HG02870 (cell line): ENCODE measurements around the gene AMMECR1.

Experiments used
- ATAC-seq: cut with Tn5 transposase; IDR thresholded peaks from one replicate; pipeline ENCODE4 v1.9.1; 2021; ENCODE audit warnings: mild to moderate bottlenecking, moderate library complexity; ENCODE audit not compliant: unreplicated experiment

The AMMECR1 gene

DNA sequence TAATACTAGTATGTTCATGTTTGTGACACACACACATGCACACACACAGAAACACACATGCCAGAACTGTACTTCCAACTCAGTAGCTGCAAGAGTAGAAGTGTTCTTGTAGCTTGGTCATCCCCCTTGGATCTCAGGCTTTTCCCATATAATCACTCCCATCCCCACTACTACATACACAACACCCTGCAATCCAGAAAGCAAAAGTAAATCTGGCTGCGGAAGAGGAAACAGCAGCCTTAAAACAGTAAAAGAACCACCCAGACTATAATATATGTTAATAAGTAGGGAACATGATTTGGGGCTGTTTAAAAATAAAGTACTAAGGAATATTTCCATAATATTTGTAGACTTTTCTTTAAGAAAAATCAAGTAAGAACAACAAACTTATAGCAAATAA, 103.2 kb downstream of the AMMECR1 start:
- ATAC-seq = no peak

GRCh38 chrX:110213183-110213582, 104.7 kb downstream of the AMMECR1 start:
- ATAC-seq = no peak

DNA sequence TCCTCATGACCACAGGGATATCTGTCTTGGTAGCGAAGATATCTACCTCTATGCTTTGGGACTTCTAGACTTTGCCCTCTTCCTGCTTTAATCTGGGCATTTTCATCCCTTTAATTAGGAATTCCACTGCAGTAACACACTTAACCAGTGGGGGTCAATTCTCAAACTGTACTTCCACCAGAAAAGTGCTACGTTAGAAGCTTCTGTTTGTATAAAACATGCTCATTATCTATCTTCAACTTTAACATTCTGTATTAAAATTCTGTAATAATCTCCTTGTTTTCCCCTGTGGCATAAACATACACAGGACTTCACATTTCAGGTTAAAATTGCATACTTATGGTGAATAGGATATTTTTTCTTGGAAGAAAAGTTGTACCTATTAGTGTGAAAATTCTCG, 105.6 kb downstream of the AMMECR1 start:
- no peak for ATAC-seq

DNA sequence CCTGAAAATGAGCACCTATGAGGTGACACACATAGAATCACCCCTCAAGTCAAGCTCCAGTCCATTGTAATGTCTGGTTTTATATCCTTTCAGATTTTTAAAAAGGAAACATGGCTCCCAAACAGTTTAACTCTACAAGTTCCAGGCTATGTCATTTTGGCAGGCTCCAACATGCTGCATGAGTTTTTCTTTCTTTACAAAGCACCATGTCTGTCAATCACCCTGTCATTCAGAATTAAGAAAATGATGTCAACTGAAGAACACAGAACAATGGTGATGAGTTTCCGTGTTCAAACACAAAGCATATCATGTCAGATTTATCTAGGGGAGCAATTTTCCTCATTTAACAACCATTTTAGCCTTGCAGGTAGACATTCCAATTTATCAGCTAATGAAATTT, 106.5 kb downstream of the AMMECR1 start:
- no peak for ATAC-seq

DNA sequence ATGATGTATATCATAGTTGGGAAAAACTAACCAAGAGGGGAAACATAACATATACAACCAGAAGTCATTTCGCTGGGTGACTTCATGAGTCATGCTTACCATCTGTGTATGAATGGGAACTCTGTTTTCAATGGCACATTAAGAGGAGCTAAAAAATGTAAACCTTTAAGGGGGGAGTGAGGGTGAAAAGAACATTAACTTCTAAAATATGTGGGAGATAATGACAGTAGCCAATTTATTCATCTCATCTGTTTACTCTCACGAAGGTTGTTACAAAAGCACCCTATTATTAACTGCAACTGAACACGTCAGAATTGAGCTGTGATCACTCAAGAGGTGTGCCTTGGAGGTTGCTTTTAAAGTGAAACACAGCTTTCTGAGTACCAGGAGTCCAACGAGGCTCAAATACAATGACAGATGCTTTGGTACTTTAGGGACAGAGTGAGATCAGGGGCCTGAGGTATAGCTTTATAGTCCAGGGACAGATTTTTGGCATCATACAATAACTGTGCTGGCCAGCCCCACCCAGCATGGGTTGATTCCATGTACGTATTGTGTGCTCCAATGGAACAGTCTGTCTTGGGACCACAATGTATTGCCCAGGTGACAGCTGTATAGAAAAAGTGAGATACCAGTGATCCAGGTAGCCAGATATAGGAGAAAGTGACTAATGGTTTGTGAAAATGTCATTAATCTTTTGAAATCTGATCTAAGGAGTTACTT, 107.3 kb downstream of the AMMECR1 start:
- ATAC-seq = no peak

GRCh38 chrX:110208092-110208491, 109.8 kb downstream of the AMMECR1 start:
- ATAC-seq = no peak

- no peak for ATAC-seq
These were observed 112.9 kb downstream of the AMMECR1 start for GRCh38 chrX:110204986-110205385.

- ATAC-seq = no peak
These were observed 116.1 kb downstream of the AMMECR1 start for GRCh38 chrX:110201799-110202198.

DNA sequence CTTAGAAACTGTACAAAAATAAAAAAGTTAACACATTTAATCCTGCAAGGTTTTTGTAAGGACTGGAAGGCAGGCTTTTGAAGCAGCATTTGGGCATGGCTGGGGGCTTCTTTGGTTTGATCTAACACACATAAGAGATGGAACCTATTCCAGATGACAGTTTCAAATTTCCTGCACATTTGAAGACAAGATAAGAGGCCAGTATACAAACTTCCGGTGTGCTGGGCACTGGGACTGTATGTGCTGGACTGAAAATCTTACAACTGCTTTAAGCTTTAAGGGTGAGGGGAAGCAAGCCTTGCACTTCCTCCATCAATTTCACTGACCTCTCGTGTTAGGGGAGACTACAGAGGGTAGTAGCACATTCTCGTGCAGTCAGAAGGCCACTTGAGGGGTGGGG, 122.9 kb downstream of the AMMECR1 start:
- no peak for ATAC-seq

DNA sequence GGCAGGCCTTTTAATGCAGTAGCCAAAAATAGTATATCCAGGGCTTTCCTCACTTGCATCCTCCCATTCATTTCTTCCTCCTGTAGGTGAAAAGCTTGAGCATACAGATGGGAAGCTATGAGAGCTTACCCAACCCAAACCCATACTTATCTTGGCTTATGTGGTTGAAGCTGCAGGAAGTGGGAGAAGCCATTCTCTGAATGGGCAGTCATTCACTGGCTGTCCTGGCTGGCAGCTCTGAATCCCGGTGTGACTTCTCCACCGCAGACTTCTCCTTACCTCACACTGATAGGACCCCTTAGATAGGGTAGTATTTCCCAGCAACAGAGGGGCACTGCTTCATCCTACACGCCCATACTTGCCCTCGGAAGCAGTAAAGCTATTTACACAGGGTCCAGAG, 125.4 kb downstream of the AMMECR1 start:
- no peak for ATAC-seq

DNA sequence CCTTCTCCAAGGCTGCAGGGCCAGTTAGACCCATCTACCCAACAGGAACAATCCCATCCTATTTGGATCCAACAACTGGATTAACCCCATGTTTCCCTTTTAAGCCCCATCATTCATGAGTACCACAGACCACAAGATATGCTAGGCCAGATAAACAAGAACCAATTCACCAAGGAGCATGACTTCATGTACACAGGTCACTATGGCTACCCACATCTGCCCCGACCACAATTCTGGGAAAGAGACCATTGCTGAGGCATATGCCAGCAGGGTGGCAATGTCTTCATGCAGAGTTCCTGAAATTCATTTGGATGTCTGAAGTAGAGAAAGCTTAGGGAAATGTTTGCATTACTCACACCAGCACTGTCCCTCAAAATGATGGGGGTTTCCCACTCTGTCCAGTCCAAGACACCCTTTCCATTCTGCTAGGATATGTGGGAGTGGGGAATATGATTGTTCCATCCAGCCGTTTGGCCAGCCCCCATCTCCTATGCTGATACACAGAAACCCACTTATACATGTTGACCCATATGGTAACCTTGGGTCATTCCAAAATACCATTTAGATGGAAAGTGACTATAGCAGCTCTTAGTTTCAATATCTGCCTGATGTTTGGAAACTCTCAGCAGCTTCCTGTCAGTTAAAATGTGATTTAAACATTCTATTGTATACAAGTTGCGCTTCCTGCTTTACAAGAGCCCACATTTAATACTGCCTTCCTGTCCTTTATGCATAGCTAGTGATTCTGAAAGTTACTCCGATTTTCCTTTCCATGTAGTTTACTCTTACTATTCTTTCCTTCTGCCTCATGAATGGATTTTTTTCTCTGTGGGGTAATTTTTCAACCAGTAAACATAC, 129.0 kb downstream of the AMMECR1 start:
- no peak for ATAC-seq

DNA sequence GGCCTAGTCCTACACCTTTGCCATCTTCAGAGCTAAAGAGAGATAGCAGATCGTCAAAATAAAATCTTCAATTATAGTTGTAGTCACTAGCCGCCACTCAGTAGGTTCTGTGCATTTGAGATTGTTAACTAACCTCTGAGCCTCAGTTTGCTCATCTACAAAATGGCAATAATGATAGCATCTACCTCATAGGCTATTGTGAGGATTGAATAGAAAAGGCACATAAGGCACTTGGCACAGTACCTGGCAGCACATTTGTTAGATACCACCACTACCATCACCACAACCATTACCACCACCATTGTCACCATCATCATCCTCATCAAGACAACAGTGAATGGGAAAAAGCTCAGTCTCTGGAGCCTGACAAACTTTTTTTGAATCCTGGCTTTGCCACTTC, 134.6 kb downstream of the AMMECR1 start:
- ATAC-seq = no peak

- ATAC-seq = no peak
These were observed 135.0 kb downstream of the AMMECR1 start for GRCh38 chrX:110182865-110183264.

DNA sequence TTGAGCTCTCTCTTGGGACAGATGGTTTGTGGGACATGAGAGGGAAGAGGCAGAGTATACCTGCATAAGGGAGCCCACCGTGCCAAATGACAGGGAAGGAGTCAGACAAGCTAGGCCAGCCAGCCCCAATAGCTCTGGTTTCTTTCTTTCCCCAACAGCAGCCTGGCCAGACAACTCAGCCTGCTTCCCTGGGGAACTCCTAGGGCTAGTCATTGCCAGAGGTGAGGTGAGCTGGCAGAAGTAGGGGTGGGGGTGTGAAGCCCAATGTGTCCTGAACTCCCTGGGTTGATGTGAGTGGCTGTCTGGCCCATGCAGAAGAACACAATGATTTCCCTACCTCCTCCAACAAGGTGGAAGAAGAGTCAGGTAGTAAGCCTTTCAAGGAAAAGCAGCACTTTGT, 135.5 kb downstream of the AMMECR1 start:
- ATAC-seq = no peak

- ATAC-seq = no peak
These were observed 136.3 kb downstream of the AMMECR1 start for GRCh38 chrX:110181459-110182137.

- peak; percentile 62 for ATAC-seq
These were observed 137.0 kb downstream of the AMMECR1 start for GRCh38 chrX:110180928-110181310.

DNA sequence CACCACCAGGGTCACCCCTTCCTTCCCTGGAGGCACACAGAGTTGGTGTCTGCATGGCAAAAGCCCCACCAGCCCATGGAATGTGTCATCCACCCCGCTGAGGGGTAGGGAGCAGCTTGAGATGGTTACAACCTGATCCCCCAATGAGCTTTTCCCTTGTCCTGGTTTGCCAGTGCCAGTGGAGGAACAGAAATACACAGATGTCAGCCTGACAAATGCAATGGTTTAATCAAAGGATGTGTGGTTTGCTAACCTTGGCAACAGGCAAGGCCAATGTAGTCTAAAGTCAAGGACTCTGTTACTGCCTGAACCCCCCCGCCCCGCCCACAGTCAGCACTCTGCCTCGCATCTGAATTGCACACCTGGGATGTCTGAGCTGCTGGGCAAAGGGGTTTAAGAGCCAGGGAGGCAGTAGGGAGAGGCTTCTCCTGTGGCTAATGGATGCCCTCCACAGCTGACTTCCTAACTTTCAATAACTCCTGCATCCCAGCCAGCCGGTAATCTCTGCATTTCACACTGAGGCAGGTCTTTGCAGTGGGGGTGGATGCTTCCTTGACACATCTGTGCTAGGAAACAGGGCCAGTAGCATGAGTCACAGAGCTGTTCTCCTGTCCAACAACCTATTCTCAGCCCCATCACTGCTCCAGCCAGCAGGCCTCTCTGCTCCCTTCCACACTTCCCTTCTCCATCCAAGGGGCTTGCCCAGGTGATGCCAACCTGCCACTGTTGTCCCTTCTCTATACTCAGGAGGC, 137.5 kb downstream of the AMMECR1 start:
- no peak for ATAC-seq

DNA sequence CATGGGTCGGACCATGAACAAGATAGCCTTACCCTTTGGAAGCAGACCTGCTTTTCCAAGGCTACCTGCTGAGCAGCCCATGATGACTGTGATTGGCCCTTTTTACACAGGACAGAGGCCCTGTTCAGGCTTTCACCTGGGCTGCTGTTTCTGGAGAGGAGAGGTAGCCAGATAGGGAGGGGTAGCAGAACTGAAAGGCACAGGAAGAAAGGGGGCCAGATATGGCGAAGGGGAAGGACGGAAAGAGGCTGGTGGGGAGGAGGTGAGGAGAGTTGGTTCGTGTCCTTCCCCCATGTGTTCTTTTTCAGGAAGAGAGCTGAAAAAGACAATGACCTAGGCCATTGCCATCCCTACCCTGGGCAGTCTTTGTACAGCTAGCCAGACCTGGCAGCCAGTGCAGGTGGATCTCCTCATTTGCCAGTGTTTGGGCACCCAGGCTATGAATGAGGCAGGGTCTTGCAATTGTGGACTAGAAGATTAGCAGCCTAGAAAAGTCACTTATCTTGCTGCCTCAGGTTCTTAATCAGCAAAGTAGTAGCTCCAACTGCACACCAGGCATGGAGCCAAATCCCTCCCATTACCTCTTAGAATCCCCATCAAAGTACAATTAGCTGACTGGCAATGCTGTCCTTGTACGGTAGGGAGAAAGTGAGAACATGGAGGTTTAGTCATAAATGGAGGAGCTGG, 139.6 kb downstream of the AMMECR1 start:
- ATAC-seq = no peak

DNA sequence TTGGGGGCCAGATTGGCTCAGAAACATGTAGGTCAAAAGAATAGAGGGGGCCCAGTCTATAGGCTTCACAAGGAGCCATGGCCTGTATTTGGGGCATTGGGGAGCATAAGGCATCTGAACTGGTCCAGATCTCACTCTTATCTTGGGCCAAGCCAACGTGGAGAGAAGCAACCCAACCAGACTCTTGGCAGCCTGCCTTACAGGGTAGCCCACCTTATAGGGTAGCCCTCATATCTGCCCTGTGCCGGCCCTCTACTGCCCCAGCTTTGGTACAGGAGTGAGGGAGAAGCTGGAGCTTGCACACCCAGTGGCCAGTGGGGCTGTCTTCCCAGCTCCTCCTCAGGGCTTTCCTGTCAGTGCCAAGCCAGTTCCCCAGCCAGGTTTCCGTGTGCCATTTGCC, 142.2 kb downstream of the AMMECR1 start:
- ATAC-seq = no peak

GRCh38 chrX:110175146-110175545, 142.7 kb downstream of the AMMECR1 start:
- ATAC-seq = no peak
